DOHH2 (cell line): ENCODE data around the gene BPIFB4.

Experiments used
- H3F3A ChIP-seq: fragments of 200-600 bp; sonication (generic), shearing (Covaris generic); 2 replicates; pipeline ENCODE4 v1.6.0; 2016; ENCODE audit warnings: antibody characterized with exemption, mild to moderate bottlenecking; ENCODE audit not compliant: control insufficient read depth, insufficient read depth
- H3K27ac ChIP-seq: fragments of 200-600 bp; sonication (generic); 2 replicates; pipeline ENCODE4 v1.5.1; 2014; ENCODE audit warnings: low read depth, mild to moderate bottlenecking, low read length, moderate library complexity
- H3K27me3 ChIP-seq: fragments of 200-600 bp; sonication (generic); 2 replicates; pipeline ENCODE4 v1.6.1; 2014; ENCODE audit warnings: mild to moderate bottlenecking, low read length, mixed read lengths; ENCODE audit not compliant: control insufficient read depth
- H3K36me3 ChIP-seq: fragments of 200-600 bp; sonication (generic); 2 replicates; pipeline ENCODE4 v1.6.1; 2014; ENCODE audit warnings: mild to moderate bottlenecking, low read length, moderate library complexity, mixed read lengths; ENCODE audit not compliant: control insufficient read depth
- H3K4me1 ChIP-seq: fragments of 200-600 bp; sonication (generic); 2 replicates; pipeline ENCODE4 v1.6.1; 2014; ENCODE audit warnings: mild to moderate bottlenecking, low read length, mixed read lengths; ENCODE audit not compliant: control insufficient read depth
- H3K4me2 ChIP-seq: fragments of 200-600 bp; sonication (generic); 2 replicates; pipeline ENCODE4 v1.6.0; 2014; ENCODE audit warnings: mild to moderate bottlenecking, low read length, moderate library complexity
- H3K4me3 ChIP-seq: fragments of 200-600 bp; sonication (generic); 2 replicates; pipeline ENCODE4 v1.5.1; 2014; ENCODE audit warnings: mild to moderate bottlenecking, low read length, mixed read lengths
- H3K79me2 ChIP-seq: fragments of 200-600 bp; sonication (generic); 2 replicates; pipeline ENCODE4 v1.6.1; 2014; ENCODE audit warnings: mild to moderate bottlenecking, low read length, mixed read lengths; ENCODE audit not compliant: control insufficient read depth
- H3K9me2 ChIP-seq: fragments of 200-600 bp; sonication (generic); replicated peaks from 2 replicates; pipeline ENCODE4 v1.6.1; 2014; ENCODE audit warnings: mild to moderate bottlenecking, low read length, mixed read lengths; ENCODE audit not compliant: control insufficient read depth
- H3K9me3 ChIP-seq: fragments of 200-600 bp; sonication (generic); 2 replicates; pipeline ENCODE4 v1.6.1; 2014; ENCODE audit warnings: antibody characterized with exemption, low read length, mixed read lengths; ENCODE audit not compliant: control insufficient read depth, insufficient read depth
- H4K20me1 ChIP-seq: fragments of 200-600 bp; sonication (generic); 2 replicates; pipeline ENCODE4 v1.6.0; 2014; ENCODE audit warnings: low read depth, mild to moderate bottlenecking, antibody characterized with exemption, low read length, moderate library complexity; ENCODE audit not compliant: control insufficient read depth, insufficient read depth
- EZH2phosphoT487 ChIP-seq: fragments of 200-600 bp; sonication (generic); IDR thresholded peaks from 2 replicates; pipeline ENCODE4 v1.6.1; 2017; ENCODE audit warnings: borderline replicate concordance, mild to moderate bottlenecking, antibody characterized with exemption, low read length, moderate library complexity, mixed read lengths
- TF ChIP-seq, protein P1 (sequence below): fragments of 200-600 bp; sonication (generic); IDR thresholded peaks from one replicate; pipeline ENCODE4 v1.5.1; 2014; ENCODE audit warnings: antibody characterized with exemption, mild to moderate bottlenecking, low read depth, low read length; ENCODE audit not compliant: poor library complexity, severe bottlenecking

Gene BPIFB4

DNA sequence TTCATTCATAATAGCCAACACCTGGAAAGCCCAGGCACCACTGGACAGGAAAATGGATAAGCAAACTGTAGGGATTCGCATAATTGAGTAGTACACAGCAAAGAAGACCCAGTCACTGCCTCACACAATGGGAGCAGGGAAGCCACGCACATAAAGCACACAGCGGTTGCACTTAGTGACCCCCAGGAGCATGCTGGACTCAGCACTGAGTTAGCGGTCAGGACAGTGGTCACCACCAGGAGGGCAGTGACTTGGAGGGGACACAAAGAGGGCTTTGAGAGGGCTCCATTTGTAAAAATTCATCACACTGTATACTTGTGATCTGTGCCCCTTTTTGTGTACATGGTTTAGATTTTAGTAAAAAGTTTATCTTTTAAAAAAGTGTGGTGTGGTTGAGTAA lies 28.1 kb upstream of the BPIFB4 start:
- no peaks in the 10 kb centered on the region for H3K36me3 ChIP-seq
- no peaks in the 10 kb centered on the region for H3F3A ChIP-seq
- no peaks in the 10 kb centered on the region for H3K9me2 ChIP-seq
- TF ChIP-seq EZH2phosphoT487: no peak
- TF ChIP-seq, protein P1, sequence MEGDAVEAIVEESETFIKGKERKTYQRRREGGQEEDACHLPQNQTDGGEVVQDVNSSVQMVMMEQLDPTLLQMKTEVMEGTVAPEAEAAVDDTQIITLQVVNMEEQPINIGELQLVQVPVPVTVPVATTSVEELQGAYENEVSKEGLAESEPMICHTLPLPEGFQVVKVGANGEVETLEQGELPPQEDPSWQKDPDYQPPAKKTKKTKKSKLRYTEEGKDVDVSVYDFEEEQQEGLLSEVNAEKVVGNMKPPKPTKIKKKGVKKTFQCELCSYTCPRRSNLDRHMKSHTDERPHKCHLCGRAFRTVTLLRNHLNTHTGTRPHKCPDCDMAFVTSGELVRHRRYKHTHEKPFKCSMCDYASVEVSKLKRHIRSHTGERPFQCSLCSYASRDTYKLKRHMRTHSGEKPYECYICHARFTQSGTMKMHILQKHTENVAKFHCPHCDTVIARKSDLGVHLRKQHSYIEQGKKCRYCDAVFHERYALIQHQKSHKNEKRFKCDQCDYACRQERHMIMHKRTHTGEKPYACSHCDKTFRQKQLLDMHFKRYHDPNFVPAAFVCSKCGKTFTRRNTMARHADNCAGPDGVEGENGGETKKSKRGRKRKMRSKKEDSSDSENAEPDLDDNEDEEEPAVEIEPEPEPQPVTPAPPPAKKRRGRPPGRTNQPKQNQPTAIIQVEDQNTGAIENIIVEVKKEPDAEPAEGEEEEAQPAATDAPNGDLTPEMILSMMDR: no peak
- H3K4me3 ChIP-seq: no peak overlapping the region
- no peaks in the 10 kb centered on the region for H3K79me2 ChIP-seq
- no peaks in the 10 kb centered on the region for H3K9me3 ChIP-seq
- no peak overlapping the region for H3K4me2 ChIP-seq
- no peaks in the 10 kb centered on the region for H3K4me1 ChIP-seq
- H4K20me1 ChIP-seq: no peaks in the 10 kb centered on the region
- H3K27ac ChIP-seq: no peak overlapping the region
- no peaks in the 10 kb centered on the region for H3K27me3 ChIP-seq

DNA sequence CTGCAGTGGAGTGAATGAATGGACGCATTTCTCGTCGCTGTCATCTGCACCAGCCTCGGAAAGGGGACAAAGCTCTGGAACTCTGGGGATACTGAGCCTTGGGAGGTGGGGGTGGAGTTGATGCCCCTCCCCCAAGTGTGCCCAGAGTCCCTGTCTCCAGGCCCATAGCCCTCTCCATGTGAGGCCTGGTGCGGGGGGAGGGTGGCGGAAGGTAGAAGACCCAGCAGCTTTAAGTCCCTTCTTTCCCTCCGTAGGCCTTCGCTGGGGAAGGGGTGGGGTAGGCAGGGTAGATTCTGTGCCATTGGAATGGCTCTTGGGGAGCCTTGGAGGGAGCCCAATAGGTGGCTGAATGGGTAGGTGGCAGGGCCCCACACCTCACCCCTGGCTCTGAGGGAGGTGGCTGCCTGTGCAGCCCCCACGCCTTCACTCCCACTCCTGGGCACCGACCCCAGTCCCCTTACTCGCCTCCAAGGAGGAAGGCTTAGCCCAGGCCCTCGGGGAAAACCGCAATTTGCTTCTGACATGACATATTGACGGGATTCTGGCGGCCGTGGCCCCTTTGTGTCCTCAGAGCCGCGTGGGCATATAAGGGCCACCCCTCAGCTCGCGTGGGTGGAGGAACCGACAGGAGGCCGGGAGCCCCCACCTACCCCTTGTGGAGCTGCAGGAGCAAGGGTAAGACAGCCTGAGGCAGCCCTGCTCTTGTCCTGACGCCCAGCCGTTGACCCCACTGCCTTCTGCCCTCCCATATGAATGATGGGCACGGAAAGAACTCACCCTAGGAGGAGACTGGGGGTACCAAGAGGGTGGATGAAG lies 25.9 kb upstream of the BPIFB4 start, which contains the start of gene BPIFB3:
TSS of gene BPIFB3 (plus strand) at position 613 of the 816 bp plus-strand sequence. CDS start 1,533 bp downstream, outside the sequence.
- no peak for TF ChIP-seq EZH2phosphoT487
- TF ChIP-seq, protein P1: no peak
- H3F3A ChIP-seq: no peaks in the 10 kb centered on the region
- no peak within 1 kb of the TSS for H3K4me2 ChIP-seq

DNA sequence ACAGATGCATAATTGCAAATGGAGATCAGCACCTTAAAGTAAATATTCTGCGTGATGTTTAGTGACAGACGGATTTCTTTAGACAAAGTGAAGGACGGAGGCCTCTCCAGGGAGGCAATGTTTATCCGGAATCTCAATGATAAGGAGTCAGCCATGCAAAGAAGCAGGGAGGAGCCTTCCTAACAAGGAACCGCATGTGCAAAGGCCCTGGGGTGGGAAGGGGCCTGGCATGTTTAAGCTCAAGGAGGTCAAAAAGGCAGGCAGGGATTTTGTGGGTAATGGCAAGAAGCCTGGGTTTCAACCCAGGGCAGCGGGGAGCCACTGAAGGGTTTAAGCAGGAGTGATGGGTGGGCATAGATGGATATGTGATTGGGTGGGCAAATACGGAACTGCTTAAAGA lies 25.1 kb upstream of the BPIFB4 start:
- Histone ChIP-seq H3K27me3 (no peaks in the 10 kb centered on the region), H3K9me3 (no peaks in the 10 kb centered on the region), H3K4me3 (no peak overlapping the region), H3K36me3 (no peaks in the 10 kb centered on the region), H3F3A (no peaks in the 10 kb centered on the region), H3K79me2 (no peaks in the 10 kb centered on the region), H3K9me2 (no peaks in the 10 kb centered on the region), H4K20me1 (no peaks in the 10 kb centered on the region), H3K4me2 (no peak overlapping the region), H3K27ac (no peak overlapping the region), H3K4me1 (no peaks in the 10 kb centered on the region)
- TF ChIP-seq, protein P1: no peak
- no peak for TF ChIP-seq EZH2phosphoT487

More for the DNA sequence above, 25.9 kb upstream of the BPIFB4 start, which contains the start of gene BPIFB3:
- Histone ChIP-seq H3K9me3 (no peaks in the 10 kb centered on the region), H3K36me3 (no peaks in the 10 kb centered on the region), H3K79me2 (no peaks in the 10 kb centered on the region), H3K9me2 (no peaks in the 10 kb centered on the region), H4K20me1 (no peaks in the 10 kb centered on the region), H3K4me3 (no peak within 1 kb of the TSS), H3K4me1 (no peaks in the 10 kb centered on the region), H3K27ac (no peak within 1 kb of the TSS), H3K27me3 (no peaks in the 10 kb centered on the region)
